LNCaP clone FGC (cell line): ENCODE data around the gene KIAA0930.

Source experiments
- DNase-seq: peaks from one replicate; pipeline ENCODE4 v3.0.0-alpha.2; 2011; ENCODE audit warnings: low read depth
- H3K4me3 ChIP-seq: 2 replicates; pipeline ENCODE4 v1.5.1; 2011; ENCODE audit warnings: mild to moderate bottlenecking, low read depth, low read length, control low read depth
- TF ChIP-seq, protein P1 (sequence below): IDR thresholded peaks from 2 replicates; pipeline ENCODE4 v1.5.1; 2012; ENCODE audit warnings: mild to moderate bottlenecking; ENCODE audit not compliant: control insufficient read depth, insufficient read depth; ENCODE audit errors: extremely low read depth

Gene KIAA0930

DNA sequence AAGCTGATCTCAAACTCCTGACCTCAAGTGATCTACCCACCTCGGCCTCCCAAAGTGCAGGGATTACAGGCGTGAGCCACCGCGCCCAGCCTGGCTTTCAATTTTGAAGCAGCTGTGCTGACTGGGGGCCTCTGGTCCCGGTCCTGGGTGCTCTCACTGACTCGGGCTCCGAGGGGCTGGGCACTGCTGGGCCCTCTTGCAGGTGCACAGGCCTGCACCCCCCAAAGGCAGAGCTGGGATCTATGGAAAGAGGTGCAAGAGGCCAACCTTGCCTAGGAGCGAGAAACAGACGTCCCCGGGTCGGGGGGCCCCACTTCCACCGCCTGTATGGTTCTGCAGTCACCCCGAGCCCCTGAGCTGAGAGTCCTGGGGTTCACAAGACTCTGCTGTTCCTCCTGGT is 33.2 kb downstream of the KIAA0930 start:
- no peak overlapping the region for H3K4me3 ChIP-seq
- TF ChIP-seq, protein P1, sequence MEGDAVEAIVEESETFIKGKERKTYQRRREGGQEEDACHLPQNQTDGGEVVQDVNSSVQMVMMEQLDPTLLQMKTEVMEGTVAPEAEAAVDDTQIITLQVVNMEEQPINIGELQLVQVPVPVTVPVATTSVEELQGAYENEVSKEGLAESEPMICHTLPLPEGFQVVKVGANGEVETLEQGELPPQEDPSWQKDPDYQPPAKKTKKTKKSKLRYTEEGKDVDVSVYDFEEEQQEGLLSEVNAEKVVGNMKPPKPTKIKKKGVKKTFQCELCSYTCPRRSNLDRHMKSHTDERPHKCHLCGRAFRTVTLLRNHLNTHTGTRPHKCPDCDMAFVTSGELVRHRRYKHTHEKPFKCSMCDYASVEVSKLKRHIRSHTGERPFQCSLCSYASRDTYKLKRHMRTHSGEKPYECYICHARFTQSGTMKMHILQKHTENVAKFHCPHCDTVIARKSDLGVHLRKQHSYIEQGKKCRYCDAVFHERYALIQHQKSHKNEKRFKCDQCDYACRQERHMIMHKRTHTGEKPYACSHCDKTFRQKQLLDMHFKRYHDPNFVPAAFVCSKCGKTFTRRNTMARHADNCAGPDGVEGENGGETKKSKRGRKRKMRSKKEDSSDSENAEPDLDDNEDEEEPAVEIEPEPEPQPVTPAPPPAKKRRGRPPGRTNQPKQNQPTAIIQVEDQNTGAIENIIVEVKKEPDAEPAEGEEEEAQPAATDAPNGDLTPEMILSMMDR: no peak
- DNase-seq: no peak

DNA sequence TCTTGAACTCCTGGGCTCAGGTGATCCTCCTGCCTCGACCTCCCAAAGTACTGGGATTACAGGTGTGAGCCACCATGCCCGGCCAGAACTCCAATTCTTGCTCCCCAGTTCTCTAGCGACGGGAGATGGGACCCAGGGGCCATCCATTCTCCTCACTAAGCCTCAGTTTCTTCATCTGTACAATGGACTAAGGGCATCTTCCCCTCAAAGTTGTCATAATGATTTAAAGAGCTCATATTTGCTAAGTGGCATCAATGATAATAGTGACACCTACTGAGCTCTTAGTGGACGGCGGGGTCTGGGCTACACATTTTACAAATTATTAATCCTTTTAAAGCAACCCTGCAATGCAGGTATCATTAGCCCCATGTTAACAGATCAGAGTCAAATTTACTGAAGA is 34.5 kb downstream of the KIAA0930 start:
- TF ChIP-seq, protein P1: peak; percentile 10
- H3K4me3 ChIP-seq: no peak overlapping the region

DNA sequence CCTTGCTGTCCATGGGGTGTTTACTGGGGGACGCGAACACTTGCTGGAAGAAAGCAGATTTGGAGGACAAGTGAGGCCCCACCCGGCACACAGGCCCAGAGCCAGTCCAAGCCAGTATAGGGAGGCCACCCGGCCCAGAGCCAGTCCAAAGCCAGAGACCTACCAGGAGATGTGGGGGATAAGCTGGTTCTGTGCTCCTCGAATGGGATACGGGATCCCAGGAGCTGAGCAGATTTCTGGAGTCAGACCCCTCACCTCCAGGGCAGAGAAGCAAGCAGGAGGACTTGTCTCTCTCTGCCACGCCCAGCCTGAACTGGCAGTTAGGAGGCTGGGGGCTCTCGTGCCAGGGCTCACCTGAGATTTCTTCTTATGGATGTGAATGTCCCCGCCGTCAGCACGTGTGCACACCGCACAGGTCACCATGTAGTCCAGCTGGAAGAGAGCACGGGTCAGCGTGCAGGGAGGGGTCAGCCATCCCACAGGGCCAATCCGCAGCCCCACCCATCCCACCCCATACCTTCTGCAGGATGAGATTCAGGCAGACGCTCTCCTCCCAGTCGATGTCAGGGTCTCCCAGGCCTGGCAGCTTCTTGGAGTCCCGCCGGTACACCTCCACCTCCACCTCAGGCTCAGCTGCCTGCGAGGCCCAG is 35.3 kb downstream of the KIAA0930 start:
- no peak for DNase-seq
- H3K4me3 ChIP-seq: no peak overlapping the region
- TF ChIP-seq, protein P1: no peak

More for the DNA sequence above, 34.5 kb downstream of the KIAA0930 start:
- no peak for DNase-seq

DNA sequence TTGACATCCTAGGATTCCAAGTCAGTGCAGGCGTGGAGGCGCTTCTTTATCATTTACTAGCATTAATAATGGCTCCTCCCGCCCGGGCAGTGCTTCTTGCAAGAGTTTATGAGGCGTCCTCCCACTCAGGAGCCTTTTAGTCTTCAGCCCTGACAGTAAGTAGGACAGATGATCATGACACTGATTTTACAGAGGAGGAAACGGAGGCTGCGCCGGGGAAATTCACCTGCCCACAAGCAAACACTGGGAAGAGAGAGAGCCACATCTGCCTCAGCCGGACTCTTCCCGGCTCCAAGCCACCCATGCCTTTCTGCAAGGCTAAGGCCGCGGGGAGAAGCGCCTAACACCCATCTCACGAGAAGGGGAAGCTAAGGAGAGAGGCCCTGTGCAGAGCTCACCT is 35.9 kb downstream of the KIAA0930 start:
- no peak for DNase-seq
- TF ChIP-seq, protein P1: no peak
- H3K4me3 ChIP-seq: no peak overlapping the region

DNA sequence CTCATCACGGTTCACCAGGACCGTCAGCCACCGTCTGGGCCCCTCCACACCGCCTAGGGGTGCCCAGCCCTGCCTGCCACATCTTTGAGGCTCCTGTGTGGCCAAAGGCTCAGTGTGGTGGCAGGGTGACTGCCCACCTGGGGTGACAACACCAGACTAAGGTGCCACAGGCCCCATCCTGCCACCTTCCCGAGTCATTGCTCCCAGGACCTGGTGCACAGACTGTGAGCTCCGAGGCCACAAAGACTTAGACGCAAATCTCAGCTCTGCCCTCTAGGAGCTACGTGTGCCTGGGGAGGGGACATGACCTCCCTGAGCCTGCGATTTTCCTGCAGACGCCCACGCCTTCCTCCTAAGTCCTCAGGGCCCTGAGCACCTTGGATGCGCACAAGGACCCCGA is 36.5 kb downstream of the KIAA0930 start:
- no peak for DNase-seq
- TF ChIP-seq, protein P1: no peak

DNA sequence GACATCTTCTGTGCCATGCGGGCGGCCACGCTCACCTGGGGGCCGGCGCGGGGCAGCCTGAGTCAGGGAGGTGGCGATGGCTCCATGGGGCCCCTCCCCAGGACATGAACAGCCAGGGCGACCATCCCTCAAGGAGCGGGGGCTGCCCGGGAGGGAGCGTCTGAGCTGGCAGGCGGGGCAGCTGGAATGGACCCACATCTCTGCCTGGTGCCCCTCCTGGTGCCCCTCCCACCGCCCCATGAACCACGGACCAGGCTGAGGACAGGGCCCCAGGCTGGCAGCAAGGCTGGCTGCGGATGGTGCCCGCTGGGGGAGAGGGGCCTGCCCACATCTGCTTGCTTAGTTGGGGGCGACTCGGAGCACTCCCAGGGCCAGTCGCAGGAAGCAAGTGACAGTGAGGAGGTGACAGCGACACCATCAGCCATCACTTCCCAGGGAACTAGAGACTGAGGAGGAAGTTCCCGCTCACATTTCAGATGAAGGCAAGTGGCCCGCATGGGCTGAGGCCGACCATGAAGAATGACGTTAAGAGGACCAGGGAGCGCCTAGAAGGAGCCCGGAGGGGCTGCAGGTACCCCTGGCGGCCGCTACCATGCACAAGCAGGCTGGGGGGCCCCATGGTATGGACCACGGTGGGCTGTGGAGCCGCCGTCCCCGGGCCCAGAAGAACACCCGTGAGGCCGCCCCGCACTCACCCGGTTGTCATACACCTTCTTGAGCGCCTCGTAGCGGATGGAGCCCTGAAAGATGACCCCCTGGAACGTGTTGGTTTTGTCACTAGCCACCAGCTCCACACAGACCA is 37.3 kb downstream of the KIAA0930 start:
- H3K4me3 ChIP-seq: no peak overlapping the region
- TF ChIP-seq, protein P1: no peak
- DNase-seq: no peak

More for the DNA sequence above, 36.5 kb downstream of the KIAA0930 start:
- no peak overlapping the region for H3K4me3 ChIP-seq
